NCI-H1417 (cell line): ENCODE results near the gene KCTD17.

Experiments
- DNase-seq, 3 experiments: peaks; one replicate each; lab custom pipeline; 2025; lab: John Stamatoyannopoulos, UW

The KCTD17 gene

GRCh38 chr22:37105990-37106389 lies 54.4 kb downstream of the KCTD17 start:
- no peak for DNase-seq

GRCh38 chr22:37107816-37108621 lies 56.5 kb downstream of the KCTD17 start:
- DNase-seq: peak in 1 of 3 experiments; percentile 1

- DNase-seq: peak; percentile 57 to 87 (median 71)
These were observed 57.8 kb downstream of the KCTD17 start, which contains the start of gene TMPRSS6 for GRCh38 chr22:37109242-37109917. Gene TMPRSS6, minus strand, starts transcription at chr22:37109713. Its CDS starts 6,296 bp downstream, at chr22:37103417.

GRCh38 chr22:37111156-37111717 lies 59.7 kb downstream of the KCTD17 start:
- no peak for DNase-seq

- DNase-seq: peak in 1 of 3 experiments; percentile 2
These were observed 60.7 kb downstream of the KCTD17 start for GRCh38 chr22:37112084-37112728.
